K562 (cell line): ENCODE data around the gene SRPK2. TPM values are rescaled to one million over a fixed set of nuclear protein-coding genes. Genes with fewer than 3 reads are reported as not detected.

Source experiments
- ARHGAP35 ChIP-seq: fragments of 450-650 bp; IDR thresholded peaks from 2 replicates; pipeline ENCODE4 v1.6.1; 2018; ENCODE audit not compliant: partially characterized antibody
- C11orf30 ChIP-seq: fragments of 450-650 bp; IDR thresholded peaks from 2 replicates; pipeline ENCODE4 v1.6.1; 2016; ENCODE audit warnings: low read depth, mild to moderate bottlenecking
- CBX2 ChIP-seq: fragments of 200-600 bp; sonication (generic); IDR thresholded peaks from one replicate; pipeline ENCODE4 v1.6.1; 2012; ENCODE audit warnings: mild to moderate bottlenecking, low read length, inconsistent platforms; ENCODE audit not compliant: insufficient read depth, poor library complexity, severe bottlenecking
- ELF4 ChIP-seq: fragments of 450-650 bp; formaldehyde crosslinking; IDR thresholded peaks from 2 replicates; pipeline ENCODE4 v1.4.0; 2022; ENCODE audit warnings: missing genetic modification characterization
- FOXJ2 ChIP-seq: fragments of 200-800 bp; sonication (Bioruptor generic); IDR thresholded peaks from 2 replicates; pipeline ENCODE4 v1.6.1; 2016; ENCODE audit warnings: missing genetic modification characterization, missing compliant biosample characterization
- FOXJ3 ChIP-seq: sonication (generic); formaldehyde crosslinking; IDR thresholded peaks from 2 replicates; pipeline ENCODE4 v1.4.0; 2020; ENCODE audit warnings: mild to moderate bottlenecking, missing genetic modification reagents
- GABPB1 ChIP-seq: sonication (generic); formaldehyde crosslinking; IDR thresholded peaks from 2 replicates; pipeline ENCODE4 v1.8.0; 2022; ENCODE audit warnings: mild to moderate bottlenecking, missing genetic modification reagents
- HDAC2 ChIP-seq: fragments of 450-650 bp; IDR thresholded peaks from 2 replicates; pipeline ENCODE4 v1.6.1; 2016; ENCODE audit warnings: mild to moderate bottlenecking
- HNRNPL ChIP-seq: fragments of 200-400 bp; formaldehyde crosslinking; IDR thresholded peaks from 2 replicates; pipeline ENCODE4 v1.6.1; 2017; ENCODE audit warnings: low read depth, mild to moderate bottlenecking, low read length
- MAFF ChIP-seq: IDR thresholded peaks from 2 replicates; pipeline ENCODE4 v1.6.1; 2012; ENCODE audit warnings: low read length, improper control_type of control experiment
- MAFG ChIP-seq: fragments of 450-650 bp; conservative IDR thresholded peaks from 2 replicates; pipeline ENCODE4 v1.6.1; 2016; ENCODE audit warnings: missing genetic modification characterization, missing compliant biosample characterization
- MAFK ChIP-seq: IDR thresholded peaks from 2 replicates; pipeline ENCODE4 v1.6.1; 2011; ENCODE audit warnings: low read length, improper control_type of control experiment
- POLR2AphosphoS5 ChIP-seq: IDR thresholded peaks from 2 replicates; pipeline ENCODE4 v1.6.1; 2011; ENCODE audit warnings: mild to moderate bottlenecking, low read depth, low read length, moderate library complexity; ENCODE audit not compliant: control insufficient read depth, insufficient read depth
- RBM14 ChIP-seq: fragments of 200-400 bp; formaldehyde crosslinking; IDR thresholded peaks from 2 replicates; pipeline ENCODE4 v1.6.1; 2018; ENCODE audit warnings: low read depth, mild to moderate bottlenecking, low read length, moderate library complexity, borderline replicate concordance; ENCODE audit not compliant: insufficient read depth
- RBM15 ChIP-seq: fragments of 200-400 bp; formaldehyde crosslinking; IDR thresholded peaks from 2 replicates; pipeline ENCODE4 v1.6.1; 2018; ENCODE audit warnings: mild to moderate bottlenecking, low read length, moderate library complexity; ENCODE audit not compliant: insufficient read depth
- SRSF7 ChIP-seq: fragments of 200-400 bp; formaldehyde crosslinking; optimal IDR thresholded peaks from 2 replicates; pipeline ENCODE3; 2017; ENCODE audit warnings: mild to moderate bottlenecking, low read depth, low read length
- STAG1 ChIP-seq: sonication (generic); formaldehyde crosslinking; IDR thresholded peaks from 2 replicates; pipeline ENCODE4 v1.5.0; 2020; ENCODE audit warnings: missing genetic modification reagents, borderline replicate concordance
- TBL1XR1 ChIP-seq, 2 experiments: IDR thresholded peaks; 2 replicates each; pipeline ENCODE4 v1.6.1; 2012; ENCODE audit warnings: improper control_type of control experiment in 2 of 2, low read length in 2 of 2, mild to moderate bottlenecking in 1 of 2
- ZFP1 ChIP-seq: fragments of 450-650 bp; formaldehyde crosslinking; IDR thresholded peaks from 2 replicates; pipeline ENCODE4 v1.4.0; 2020; ENCODE audit warnings: mild to moderate bottlenecking, mixed read lengths
- ZNF224 ChIP-seq: sonication (generic); formaldehyde crosslinking; IDR thresholded peaks from 2 replicates; pipeline ENCODE4 v1.8.0; 2022; ENCODE audit warnings: mild to moderate bottlenecking, missing genetic modification reagents
- ZNF316 ChIP-seq: fragments of 450-650 bp; IDR thresholded peaks from 2 replicates; pipeline ENCODE4 v1.6.1; 2016
- polyA plus RNA-seq, 8 experiments: library from polyadenylated mRNA; depleted of rRNA in 4 of 8; stranded (reverse) in 5 of 8; unstranded in 3 of 8; fragments of >200 nt; fragmentation: Nextera tagmentation in 2 of 8; fragmentation: Illumina TruSeq in 1 of 8; extraction: Ambion mirVana in 2 of 8; extraction: Trizol in 1 of 8; gene quantifications; 2 replicates each; pipeline versions ENCODE4 v1.2.1 to v1.2.3, GENCODE V29; 2011 to 2014; ENCODE audit warnings: inconsistent platforms in 1 of 8, missing spikeins in 1 of 8
- total RNA-seq, 7 experiments: library from RNA; depleted of rRNA in 6 of 7; stranded (reverse); fragments of >200 nt in 6 of 7; fragmentation: Illumina TruSeq in 2 of 7; extraction: Trizol in 2 of 7; gene quantifications; 2 replicates each; pipeline versions ENCODE4 v1.2.1 to v1.2.3, GENCODE V29; 2011 to 2021; ENCODE audit warnings: low replicate concordance in 1 of 7
- TF ChIP-seq, protein P1 (sequence below): sonication (generic); formaldehyde crosslinking; IDR thresholded peaks from 2 replicates; pipeline ENCODE4 v1.8.0; 2023; ENCODE audit warnings: missing genetic modification reagents, mild to moderate bottlenecking, borderline replicate concordance
- TF ChIP-seq, protein P2 (sequence below): sonication (generic); formaldehyde crosslinking; IDR thresholded peaks from 2 replicates; pipeline ENCODE4 v1.8.1; 2022; ENCODE audit warnings: missing genetic modification reagents

The SRPK2 gene
- total and polyA plus RNA-seq, 9 of the 15 experiments (the other 6 are each of a cell fraction or from before 2014, with no cell fraction given), result 21.5 to 44.7 (median 33.3) TPM

DNA sequence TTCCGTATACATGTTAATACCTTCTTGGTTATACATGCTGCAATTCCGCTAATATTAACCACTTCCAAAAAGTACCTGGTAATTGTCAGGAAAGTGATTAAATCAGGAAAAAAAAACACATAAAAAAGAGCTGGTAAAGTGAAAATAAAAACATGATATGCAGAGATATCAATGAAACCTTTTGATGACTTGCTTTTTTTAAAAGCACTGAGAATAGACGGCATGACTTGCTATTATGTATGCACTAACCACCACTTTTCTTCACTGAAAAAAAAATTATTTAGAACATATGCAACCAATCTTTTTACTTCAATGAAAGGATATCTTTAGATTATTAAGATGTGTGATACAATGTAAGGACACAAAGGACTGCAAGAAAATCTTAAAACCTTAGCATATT is 211.7 kb downstream of the SRPK2 start (continued):
- no peak for TF ChIP-seq ZFP1 (CRISPR knock-in tag)
- no peak for TF ChIP-seq POLR2AphosphoS5
- peak; percentile 68; the same call in 1 of the 2 replicates for TF ChIP-seq C11orf30
- no peak for TF ChIP-seq STAG1
- no peak for TF ChIP-seq CBX2
- no peak for TF ChIP-seq RBM14
- TF ChIP-seq, protein P1, sequence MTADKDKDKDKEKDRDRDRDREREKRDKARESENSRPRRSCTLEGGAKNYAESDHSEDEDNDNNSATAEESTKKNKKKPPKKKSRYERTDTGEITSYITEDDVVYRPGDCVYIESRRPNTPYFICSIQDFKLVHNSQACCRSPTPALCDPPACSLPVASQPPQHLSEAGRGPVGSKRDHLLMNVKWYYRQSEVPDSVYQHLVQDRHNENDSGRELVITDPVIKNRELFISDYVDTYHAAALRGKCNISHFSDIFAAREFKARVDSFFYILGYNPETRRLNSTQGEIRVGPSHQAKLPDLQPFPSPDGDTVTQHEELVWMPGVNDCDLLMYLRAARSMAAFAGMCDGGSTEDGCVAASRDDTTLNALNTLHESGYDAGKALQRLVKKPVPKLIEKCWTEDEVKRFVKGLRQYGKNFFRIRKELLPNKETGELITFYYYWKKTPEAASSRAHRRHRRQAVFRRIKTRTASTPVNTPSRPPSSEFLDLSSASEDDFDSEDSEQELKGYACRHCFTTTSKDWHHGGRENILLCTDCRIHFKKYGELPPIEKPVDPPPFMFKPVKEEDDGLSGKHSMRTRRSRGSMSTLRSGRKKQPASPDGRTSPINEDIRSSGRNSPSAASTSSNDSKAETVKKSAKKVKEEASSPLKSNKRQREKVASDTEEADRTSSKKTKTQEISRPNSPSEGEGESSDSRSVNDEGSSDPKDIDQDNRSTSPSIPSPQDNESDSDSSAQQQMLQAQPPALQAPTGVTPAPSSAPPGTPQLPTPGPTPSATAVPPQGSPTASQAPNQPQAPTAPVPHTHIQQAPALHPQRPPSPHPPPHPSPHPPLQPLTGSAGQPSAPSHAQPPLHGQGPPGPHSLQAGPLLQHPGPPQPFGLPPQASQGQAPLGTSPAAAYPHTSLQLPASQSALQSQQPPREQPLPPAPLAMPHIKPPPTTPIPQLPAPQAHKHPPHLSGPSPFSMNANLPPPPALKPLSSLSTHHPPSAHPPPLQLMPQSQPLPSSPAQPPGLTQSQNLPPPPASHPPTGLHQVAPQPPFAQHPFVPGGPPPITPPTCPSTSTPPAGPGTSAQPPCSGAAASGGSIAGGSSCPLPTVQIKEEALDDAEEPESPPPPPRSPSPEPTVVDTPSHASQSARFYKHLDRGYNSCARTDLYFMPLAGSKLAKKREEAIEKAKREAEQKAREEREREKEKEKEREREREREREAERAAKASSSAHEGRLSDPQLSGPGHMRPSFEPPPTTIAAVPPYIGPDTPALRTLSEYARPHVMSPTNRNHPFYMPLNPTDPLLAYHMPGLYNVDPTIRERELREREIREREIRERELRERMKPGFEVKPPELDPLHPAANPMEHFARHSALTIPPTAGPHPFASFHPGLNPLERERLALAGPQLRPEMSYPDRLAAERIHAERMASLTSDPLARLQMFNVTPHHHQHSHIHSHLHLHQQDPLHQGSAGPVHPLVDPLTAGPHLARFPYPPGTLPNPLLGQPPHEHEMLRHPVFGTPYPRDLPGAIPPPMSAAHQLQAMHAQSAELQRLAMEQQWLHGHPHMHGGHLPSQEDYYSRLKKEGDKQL (CRISPR knock-in tag), result no peak
- no peak for TF ChIP-seq ELF4 (CRISPR knock-in tag)
- no peak for TF ChIP-seq ZNF224 (CRISPR knock-in tag)
- no peak for TF ChIP-seq TBL1XR1 (IDR thresholded peaks at IDR 0.05; ENCODE audit: low read length in 2 of 2)
- no peak for TF ChIP-seq SRSF7
- no peak for TF ChIP-seq FOXJ3
- TF ChIP-seq RBM15, result no peak
- TF ChIP-seq, protein P2, sequence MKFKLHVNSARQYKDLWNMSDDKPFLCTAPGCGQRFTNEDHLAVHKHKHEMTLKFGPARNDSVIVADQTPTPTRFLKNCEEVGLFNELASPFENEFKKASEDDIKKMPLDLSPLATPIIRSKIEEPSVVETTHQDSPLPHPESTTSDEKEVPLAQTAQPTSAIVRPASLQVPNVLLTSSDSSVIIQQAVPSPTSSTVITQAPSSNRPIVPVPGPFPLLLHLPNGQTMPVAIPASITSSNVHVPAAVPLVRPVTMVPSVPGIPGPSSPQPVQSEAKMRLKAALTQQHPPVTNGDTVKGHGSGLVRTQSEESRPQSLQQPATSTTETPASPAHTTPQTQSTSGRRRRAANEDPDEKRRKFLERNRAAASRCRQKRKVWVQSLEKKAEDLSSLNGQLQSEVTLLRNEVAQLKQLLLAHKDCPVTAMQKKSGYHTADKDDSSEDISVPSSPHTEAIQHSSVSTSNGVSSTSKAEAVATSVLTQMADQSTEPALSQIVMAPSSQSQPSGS (CRISPR knock-in tag), result no peak
- TF ChIP-seq MAFK, result peak; percentile 39; the same call in 1 of the 2 replicates
- peak; percentile 90 for TF ChIP-seq MAFG (tag)
- no peak for TF ChIP-seq GABPB1 (CRISPR knock-in tag)
- TF ChIP-seq HNRNPL, result no peak
- peak; percentile 38; the same call in 1 of the 2 replicates for TF ChIP-seq MAFF
- TF ChIP-seq ARHGAP35, result no peak
- TF ChIP-seq FOXJ2 (tag), result no peak
- no peak for TF ChIP-seq HDAC2
- peak; percentile 94 for TF ChIP-seq ZNF316
